GM19099 (cell line): Measurements from ENCODE around the gene RBMX.

Experiments
- POLR2A ChIP-seq: IDR thresholded peaks from 3 replicates; pipeline ENCODE4 v1.6.1; 2011; ENCODE audit warnings: low read depth; ENCODE audit not compliant: insufficient read length; ENCODE audit errors: extremely low read depth

The RBMX gene

GRCh38 chrX:136879001-136879687, 1.4 kb downstream of the RBMX start:
- no peak for TF ChIP-seq POLR2A

DNA sequence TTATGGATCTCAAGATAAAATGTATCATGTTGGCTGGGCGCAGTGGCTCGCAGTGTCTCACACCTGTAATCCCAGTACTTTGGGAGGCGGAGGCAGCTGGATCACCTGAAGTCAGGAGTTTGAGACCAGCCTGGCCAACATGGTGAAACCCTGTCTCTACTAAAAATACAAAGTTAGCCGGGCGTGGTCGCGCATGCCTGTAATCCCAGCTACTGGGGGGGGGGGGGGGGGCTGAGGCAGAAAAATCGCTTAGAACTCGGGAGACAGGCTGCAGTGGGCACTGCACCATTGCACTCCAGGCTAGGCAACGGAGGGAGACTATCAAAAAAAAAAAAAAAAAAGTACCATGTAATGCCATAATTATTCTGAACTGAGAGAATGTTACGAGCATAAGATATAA, 2.1 kb downstream of the RBMX start:
- TF ChIP-seq POLR2A, result no peak

GRCh38 chrX:136872091-136872700, 8.3 kb downstream of the RBMX start:
- TF ChIP-seq POLR2A, result no peak

GRCh38 chrX:136870064-136870463, 10.5 kb downstream of the RBMX start:
- no peak for TF ChIP-seq POLR2A

- TF ChIP-seq POLR2A, result no peak
Observed at GRCh38 chrX:136868283-136869055, 12.1 kb downstream of the RBMX start.

GRCh38 chrX:136867518-136867917, 13.0 kb downstream of the RBMX start:
- TF ChIP-seq POLR2A, result no peak

- no peak for TF ChIP-seq POLR2A
Observed at GRCh38 chrX:136867096-136867491, 13.4 kb downstream of the RBMX start.

- no peak for TF ChIP-seq POLR2A
Observed at GRCh38 chrX:136866337-136867095, 14.0 kb downstream of the RBMX start.

GRCh38 chrX:136865270-136866158, 15.0 kb downstream of the RBMX start:
- TF ChIP-seq POLR2A, result no peak

- no peak for TF ChIP-seq POLR2A
Observed at GRCh38 chrX:136863826-136864225, 16.7 kb downstream of the RBMX start.

- TF ChIP-seq POLR2A, result no peak
Observed at GRCh38 chrX:136862546-136862945, 18.0 kb downstream of the RBMX start.

DNA sequence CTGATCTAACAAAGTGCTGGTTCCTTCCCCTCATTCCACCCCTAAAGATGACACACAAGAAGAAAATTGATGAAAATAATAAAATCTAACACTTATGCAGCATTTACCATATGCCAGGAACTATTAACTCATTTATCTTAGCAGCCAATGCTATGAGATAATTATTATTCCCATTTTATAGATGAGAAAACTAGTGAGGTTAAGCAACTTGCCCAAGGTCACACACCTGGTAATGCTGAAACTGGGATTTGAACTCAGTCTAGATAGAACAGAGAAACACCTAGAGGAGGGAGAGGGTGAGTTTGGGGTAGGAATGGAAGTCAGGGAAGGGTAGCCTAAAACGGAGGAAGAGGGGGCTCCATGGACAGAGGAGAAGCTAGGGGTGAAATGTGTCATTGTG, 18.6 kb downstream of the RBMX start:
- no peak for TF ChIP-seq POLR2A

DNA sequence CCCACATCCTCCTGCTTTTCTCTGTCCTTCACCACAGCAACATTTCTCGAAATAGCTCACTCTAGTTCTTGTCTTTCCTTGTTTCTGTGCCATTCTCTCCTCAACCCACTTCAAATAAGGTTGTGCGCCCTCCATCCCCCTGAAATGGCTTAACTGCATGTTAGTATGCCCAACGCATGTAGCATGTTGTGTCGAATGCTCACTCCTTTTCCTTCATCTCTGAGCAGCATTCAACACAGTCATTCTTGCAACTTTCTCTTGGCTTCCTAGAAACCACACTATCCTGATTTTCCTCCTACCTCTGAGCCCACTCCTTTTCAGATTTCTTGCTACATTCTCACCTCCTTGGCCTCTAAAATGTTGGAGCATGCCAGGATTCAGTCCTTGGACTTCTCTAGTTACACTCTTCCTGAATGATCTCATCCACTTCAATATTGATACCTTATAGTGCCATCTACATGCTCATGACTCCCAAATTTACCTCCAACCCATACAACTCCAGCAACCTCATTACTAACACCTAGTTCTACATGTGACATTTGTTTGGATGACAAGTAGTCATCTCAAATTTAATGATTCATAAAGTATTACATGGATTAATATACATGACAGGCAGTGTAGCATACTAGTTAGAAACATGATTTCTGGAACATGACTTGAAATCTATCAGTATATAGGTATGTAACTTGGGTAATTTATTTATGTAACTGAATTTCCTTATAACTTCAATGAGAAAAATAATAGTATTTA, 22.3 kb downstream of the RBMX start:
- TF ChIP-seq POLR2A, result no peak

DNA sequence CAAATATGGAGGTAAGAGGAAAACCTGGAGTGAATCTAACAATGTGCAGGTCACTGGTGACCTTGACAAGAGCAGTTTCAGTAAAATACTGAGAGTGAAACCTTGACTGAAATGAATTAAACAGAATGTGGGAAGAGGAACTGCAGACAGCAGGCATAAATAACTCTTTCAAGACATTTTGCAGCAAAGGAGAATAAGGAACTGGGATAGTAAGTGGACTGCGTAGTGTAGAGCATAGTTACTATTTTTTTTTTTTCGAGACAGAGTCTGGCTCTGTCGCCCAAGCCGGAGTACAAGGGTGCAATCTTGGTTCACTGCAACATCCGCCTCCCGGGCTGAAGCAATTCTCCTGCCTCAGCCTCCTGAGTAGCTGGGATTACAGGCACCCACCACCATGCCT, 24.0 kb downstream of the RBMX start:
- no peak for TF ChIP-seq POLR2A
